ENCODE results near the gene IL1RAPL1. TPM values are rescaled to one million over a fixed set of nuclear protein-coding genes. Genes with fewer than 3 reads are reported as not detected.
A peak's percentile ranks its signal among the peaks of the same experiment; 100 is the strongest.

The IL1RAPL1 gene
- total RNA-seq, 1 donor = 1.3 TPM

DNA sequence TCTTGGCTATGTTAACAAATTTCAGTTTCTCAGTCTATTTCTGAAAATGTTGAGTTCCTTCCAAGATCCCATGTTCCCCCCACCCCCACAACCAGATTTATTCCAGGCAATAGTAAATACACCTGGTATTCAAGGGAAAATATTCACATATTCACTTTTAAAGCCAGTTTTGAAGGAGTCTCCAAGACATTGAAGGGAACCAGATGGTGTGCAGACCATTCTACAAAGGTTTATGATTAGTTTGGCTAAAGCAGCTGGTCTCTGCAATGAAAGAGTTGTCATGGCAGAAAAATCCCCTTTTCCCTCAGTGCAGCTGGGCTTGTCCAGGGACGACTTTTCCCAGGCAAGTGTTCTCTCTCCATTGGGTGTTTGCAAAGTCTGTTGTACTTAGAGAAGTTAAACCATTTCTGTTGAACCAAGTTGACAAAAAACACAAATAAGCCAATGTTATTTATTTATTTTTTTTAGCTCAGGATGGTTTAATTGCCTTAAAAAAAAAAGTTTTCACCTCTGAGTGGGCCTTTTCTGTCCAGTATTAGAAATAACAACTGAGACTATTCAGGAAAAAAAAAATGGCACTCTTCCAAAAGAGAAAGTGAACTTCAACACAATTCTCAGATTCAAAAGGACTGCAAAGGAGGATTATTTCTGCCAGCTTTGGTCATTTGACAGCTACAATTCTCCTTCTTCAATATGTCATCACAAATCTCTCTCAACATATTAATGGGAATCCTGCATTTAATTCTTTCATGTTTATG lies 410.6 kb downstream of the IL1RAPL1 start:
- H3K4me3 ChIP-seq (ENCODE audit: low read depth, low read length) = no peak overlapping the region
- DNase-seq (ENCODE audit: low read depth) = peak; percentile 44
- TF ChIP-seq, protein P1, sequence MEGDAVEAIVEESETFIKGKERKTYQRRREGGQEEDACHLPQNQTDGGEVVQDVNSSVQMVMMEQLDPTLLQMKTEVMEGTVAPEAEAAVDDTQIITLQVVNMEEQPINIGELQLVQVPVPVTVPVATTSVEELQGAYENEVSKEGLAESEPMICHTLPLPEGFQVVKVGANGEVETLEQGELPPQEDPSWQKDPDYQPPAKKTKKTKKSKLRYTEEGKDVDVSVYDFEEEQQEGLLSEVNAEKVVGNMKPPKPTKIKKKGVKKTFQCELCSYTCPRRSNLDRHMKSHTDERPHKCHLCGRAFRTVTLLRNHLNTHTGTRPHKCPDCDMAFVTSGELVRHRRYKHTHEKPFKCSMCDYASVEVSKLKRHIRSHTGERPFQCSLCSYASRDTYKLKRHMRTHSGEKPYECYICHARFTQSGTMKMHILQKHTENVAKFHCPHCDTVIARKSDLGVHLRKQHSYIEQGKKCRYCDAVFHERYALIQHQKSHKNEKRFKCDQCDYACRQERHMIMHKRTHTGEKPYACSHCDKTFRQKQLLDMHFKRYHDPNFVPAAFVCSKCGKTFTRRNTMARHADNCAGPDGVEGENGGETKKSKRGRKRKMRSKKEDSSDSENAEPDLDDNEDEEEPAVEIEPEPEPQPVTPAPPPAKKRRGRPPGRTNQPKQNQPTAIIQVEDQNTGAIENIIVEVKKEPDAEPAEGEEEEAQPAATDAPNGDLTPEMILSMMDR (IDR thresholded peaks at IDR 0.05; ENCODE audit: insufficient read depth, low read depth, low read length) = no peak

DNA sequence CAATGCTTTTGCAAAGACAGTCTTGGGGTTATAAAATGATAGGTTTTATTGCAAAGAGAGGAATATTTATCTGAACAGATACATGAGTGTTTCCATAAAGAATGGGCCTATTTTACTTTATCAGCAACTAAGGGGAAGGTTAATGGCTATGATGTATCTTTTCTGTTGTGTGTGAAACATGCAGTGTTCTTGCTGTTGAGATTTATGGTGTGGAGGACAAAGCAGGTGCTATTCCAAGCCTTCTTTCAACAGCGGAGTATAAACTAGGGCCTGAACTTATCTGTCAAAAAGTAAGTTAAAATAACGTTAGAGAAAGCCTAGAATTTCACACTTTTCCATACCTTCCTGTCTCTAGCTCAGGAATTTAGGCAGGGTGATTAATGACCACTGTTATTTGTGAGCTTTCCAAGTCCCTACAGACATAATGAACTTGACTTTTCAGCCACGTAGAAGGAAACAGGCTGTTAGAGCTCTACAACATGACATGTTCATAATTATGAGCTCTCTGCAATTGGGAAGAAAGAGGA lies 411.4 kb downstream of the IL1RAPL1 start:
- no peak for DNase-seq (ENCODE audit: low read depth)

DNA sequence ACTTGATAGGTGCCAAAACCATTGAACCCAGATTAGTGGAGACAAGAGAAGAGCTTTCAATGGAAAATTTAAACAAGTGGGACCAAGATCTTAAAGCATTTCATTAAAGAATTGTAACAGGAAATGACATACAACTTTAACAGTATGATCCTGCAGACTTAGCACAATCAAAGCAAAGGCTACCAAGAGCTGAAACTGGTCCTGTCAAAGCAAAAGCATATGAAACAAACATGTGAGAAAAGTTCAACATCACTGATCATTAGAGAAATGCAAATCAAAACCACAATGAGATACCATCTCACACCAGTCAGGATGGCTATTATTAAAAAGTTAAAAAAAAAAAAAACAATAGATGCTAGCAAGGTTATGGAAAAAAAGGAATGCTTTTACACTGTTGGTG lies 425.6 kb downstream of the IL1RAPL1 start:
- TF ChIP-seq, protein P1 (IDR thresholded peaks at IDR 0.05; ENCODE audit: insufficient read depth, low read depth, low read length) = no peak
- H3K4me3 ChIP-seq (ENCODE audit: low read depth, low read length) = no peak overlapping the region
- no peak for DNase-seq (ENCODE audit: low read depth)

More for the DNA sequence above, 411.4 kb downstream of the IL1RAPL1 start:
- TF ChIP-seq, protein P1 (IDR thresholded peaks at IDR 0.05; ENCODE audit: insufficient read depth, low read depth, low read length) = no peak
- no peak overlapping the region for H3K4me3 ChIP-seq (ENCODE audit: low read depth, low read length)

DNA sequence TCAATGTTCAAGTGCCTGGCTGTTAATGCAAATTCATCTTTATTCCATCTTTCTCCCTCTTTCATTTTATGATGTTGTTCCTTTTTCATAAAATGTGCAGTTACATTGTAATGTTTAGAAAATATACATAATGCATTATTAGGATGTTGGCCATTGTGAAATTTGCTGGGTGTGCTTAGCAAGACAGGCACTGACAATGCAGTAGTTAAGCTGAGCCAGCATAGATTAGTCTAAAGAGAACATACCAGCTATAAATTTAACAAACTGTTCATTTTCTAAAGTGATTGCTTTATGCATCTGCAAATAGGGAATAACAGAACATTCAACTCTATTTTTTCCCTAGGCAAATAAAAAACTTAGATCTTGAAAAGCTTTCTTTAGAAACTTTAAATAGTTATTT lies 436.0 kb downstream of the IL1RAPL1 start:
- H3K4me3 ChIP-seq (ENCODE audit: low read depth, low read length) = no peak overlapping the region
- TF ChIP-seq, protein P1 (IDR thresholded peaks at IDR 0.05; ENCODE audit: insufficient read depth, low read depth, low read length) = no peak
- no peak for DNase-seq (ENCODE audit: low read depth)

DNA sequence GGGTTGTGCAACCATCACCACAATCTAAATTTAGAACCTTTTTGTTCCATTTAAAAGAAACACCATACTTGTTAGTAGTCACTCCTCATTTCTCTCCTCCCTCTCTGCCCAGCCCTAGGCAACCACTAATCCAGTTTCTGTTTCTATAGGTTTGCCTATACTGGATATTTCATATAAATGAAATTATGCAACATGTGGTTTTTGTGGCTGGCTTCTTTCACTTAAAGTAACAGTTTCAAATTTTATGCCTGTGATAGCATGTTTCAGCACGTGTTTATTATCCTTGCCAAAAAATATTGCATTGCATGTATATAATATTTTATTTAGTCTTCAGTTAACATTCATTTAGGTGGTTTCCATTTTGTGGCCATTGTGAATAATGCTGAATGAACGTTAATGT lies 437.6 kb downstream of the IL1RAPL1 start:
- TF ChIP-seq, protein P1 (IDR thresholded peaks at IDR 0.05; ENCODE audit: insufficient read depth, low read depth, low read length) = no peak
- peak; percentile 13 for DNase-seq (ENCODE audit: low read depth)
- no peak overlapping the region for H3K4me3 ChIP-seq (ENCODE audit: low read depth, low read length)

DNA sequence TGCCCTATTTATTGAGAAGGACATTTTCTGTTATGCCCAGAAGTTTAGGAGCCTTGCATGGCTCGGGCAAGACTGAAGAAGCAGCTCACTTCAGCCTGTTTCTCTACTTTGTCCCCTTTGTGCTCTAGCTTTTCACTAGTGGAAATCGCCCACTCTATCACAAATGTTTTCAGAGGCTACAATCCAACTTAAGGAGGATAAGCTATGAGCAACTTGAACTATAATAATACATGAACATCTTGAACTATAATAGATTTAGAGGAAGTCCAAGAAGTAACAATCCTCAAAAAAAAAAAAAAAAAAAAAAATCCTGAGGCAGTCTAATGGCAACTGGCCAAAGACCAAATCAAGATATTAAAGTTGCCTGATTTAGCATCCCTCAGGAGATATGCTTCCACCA lies 452.3 kb downstream of the IL1RAPL1 start:
- no peak for DNase-seq (ENCODE audit: low read depth)
- no peak overlapping the region for H3K4me3 ChIP-seq (ENCODE audit: low read depth, low read length)
- TF ChIP-seq, protein P1 (IDR thresholded peaks at IDR 0.05; ENCODE audit: insufficient read depth, low read depth, low read length) = no peak

All from fibroblast of villous mesenchyme (primary cell).